Activated CD4-positive, alpha-beta T cell treated with anti-CD3 and anti-CD28 coated beads, Interleukin-2, amount 50 U/mL, for 24 hours (primary cell): ENCODE measurements around the gene KLHDC3.
"Not testable (repeated sequence)": the region's sequence is repeated elsewhere in the genome, so short reads cannot be mapped to it uniquely, and the experiment has no call there.

ENCODE experiments used
- DNase-seq, 2 donors: peaks; one replicate each; pipeline ENCODE4 v3.0.0-alpha.2; 2020; ENCODE audit warnings: low read depth in 1 of 2, low spot score in 1 of 2

KLHDC3 gene

DNA sequence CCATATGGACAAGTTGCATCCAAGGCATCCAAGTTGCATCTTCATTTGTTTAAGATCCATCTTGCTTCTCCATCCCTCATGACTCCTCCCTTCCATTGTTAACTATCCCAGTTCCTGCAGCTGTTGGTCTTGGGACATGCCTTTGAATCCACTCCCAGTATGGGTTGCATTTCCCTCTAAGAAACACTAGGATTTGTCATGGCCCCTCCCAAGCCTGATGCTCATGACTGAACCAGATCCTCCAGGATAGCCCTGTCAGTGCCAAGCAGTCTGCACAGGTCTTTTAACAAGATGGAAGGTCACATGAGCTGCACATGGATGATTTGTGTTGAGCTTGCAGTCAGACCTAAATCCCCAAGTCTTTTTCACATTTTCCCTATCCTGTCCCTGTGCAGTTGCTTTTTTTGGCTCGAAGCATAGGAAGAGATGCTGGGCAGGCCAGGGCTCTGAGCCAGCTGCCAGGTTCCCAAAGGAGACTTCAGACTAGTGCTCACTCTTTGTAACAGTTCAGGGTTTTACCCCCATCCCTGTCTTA is 25.5 kb upstream of the KLHDC3 start:
- no peak for DNase-seq

DNA sequence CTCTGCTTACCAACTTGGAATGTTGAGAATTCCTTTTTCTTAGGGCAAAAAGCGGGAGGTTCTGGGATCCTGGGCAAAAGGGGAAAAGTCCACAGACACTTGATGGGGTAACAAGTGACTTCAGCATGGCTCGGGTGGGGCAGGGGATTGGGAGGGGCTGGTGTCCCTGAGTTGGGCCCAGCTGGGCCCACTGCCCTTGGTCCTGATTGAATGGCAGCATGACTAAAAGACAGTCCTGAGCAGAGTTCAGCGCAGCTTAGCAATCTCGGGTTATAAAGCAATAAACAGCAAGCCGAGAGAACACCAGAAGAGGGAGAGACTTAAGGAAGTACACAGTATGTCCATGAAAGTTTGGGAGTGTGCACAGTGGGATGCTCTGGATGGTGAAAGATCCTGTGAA is 24.1 kb upstream of the KLHDC3 start:
- no peak for DNase-seq

DNA sequence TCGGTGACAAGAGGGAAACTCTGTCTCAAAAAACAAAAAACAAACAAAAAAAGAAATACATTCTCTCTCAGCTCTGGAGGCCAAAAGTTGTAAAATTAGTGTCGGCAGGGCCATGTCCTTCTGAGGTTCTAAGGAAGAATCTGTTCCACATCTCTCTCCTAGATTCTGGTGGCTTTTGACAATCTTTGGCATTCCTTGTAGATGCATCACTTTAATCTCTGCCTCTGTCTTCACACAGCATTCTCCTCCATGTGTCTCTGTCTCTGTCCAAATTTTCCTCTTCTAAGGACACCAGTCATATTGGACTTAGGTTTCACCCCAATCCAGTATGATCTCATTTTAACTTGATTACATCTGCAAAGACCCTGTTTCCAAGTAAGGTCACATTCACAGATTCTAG is 20.6 kb upstream of the KLHDC3 start:
- DNase-seq, result no peak

DNA sequence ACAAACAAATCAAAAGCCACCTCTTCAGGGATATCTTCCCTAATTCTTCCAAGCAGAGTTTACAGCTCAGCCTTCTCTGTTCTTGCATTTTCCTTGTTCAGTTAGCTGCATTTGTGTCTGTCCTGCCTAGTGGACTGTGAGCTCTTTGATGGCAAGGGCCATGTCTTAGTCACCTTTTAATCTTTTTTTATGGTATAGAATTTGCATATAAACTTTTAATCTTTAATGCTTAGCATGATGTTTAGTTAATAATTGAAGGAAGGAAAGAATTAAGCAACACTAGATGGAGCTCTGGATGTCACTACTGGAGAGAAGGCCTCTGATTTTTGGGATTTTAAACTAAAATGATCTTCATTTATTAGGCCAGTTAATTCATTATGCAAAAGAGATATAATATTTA is 17.5 kb upstream of the KLHDC3 start:
- DNase-seq, result no peak

DNA sequence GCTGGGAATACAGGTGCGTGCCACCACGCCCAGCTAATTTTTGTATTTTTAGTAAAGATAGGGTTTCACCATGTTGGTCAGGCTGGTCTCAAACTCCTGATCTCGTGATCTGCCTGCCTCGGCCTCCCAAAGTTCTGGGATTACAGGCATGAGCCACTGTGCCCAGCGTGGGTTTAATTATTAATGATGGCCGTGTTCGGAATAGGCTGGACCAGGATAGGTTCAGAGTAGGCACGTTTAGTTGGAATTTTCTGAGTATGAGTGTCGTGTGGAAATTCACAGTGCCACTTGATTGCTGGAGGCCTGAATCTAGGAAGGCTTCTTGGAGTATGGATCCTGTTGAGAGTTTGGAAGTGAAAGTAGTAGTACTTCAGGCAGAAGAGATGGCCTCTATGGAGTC is 15.8 kb upstream of the KLHDC3 start:
- not testable (repeated sequence) for DNase-seq

DNA sequence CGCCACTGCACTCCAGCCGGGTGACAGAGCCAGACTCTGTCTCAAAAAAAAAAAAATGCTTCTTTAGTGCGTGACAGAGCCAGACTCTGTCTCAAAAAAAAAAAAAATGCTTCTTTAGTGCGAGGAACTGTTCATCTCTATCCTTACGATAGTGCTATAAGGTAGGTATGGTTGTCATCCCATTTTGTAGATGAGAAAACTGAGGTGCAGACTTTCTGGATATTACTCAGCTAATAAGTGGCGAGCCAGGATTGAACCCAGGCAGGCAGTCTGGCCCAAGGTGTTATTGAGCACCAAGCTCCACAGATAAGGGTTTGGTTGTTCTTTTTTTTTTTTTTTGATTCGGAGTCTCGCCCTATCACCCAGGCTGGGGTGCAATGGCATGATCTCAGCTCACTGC is 12.2 kb upstream of the KLHDC3 start:
- DNase-seq, result no peak

DNA sequence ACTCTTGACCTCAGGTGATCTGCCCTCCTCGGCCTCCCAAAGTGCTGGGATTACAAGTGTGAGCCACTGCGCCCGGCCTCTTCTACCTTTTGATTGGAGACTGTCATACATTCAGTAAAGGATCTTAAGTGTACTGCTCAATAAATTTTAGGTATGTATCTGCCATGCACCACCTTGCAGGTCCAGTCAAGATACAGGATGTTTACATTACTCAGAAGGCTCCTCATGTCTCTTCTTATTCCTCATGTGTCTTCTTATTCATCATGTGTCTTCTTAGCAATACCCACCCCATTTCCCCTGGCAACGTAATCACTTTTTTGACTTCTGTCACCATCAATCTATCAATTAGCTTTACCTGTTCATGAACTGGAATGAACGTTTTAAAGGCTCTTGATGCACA is 8.2 kb upstream of the KLHDC3 start:
- DNase-seq, result no peak

DNA sequence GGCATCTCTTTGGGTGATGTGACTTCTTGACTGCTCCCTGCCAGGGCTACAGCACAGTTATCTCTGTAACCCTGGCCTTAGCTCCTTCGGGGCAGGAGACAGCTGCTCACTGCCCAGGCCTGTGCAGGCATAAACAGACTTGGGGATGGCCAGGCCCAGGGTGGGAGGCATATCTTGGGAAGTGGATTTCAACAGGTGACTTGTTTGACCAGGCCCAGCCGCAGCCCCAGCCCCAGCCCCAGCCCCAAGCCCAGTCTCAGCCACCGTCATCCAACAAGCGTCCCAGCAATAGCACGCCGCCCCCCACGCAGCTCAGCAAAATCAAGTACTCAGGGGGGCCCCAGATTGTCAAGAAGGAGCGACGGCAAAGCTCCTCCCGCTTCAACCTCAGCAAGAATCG is 7.8 kb upstream of the KLHDC3 start:
- DNase-seq, result no peak

DNA sequence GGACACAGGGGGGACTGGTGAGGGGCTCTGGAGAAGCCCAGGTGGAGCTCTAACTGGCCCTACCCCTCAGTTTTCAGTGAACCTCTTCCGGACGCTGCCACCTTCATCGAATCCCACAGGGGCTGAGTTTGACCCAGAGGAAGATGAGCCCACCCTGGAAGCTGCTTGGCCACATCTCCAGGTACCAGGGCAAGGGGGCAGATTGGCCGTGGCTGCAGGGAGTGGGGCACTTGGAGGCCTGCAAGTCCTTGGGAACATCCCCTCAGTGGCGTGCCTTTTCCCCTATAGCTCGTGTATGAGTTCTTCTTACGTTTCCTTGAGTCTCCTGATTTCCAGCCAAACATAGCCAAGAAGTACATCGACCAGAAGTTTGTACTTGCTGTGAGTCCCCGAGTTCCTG is 6.9 kb upstream of the KLHDC3 start:
- DNase-seq, result no peak

DNA sequence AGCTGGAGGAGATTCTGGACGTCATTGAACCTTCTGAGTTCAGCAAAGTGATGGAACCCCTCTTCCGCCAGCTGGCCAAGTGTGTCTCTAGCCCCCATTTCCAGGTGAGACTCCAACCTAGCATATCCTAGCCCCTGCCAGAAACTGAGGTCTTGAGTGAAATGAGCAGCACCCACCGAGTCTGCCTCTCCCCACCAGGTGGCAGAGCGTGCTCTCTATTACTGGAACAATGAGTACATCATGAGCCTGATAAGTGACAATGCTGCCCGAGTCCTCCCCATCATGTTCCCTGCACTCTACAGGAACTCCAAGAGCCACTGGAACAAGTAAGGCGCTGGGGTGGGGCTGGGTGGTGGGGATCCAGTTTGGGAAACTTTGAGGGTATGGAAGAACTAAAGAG is 4.9 kb upstream of the KLHDC3 start:
- DNase-seq, result no peak

DNA sequence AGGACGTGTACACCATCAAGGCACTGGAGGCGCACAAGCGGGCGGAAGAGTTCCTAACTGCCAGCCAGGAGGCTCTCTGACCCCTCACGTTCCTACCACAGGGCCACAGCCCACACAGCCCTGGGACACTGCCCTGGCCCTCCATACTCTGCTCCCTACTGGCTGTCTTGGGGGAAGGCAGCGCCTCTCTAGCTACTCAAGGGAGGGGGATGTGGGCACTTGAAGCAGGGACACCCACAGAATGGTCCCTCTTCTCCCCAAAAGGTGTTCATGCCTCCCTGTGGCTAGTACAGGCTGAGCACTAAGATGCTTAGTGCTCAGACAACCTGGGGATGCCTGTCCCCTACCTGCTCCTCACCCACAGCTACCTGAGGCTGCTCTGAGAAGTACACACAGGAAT is 2.8 kb upstream of the KLHDC3 start:
- no peak for DNase-seq

DNA sequence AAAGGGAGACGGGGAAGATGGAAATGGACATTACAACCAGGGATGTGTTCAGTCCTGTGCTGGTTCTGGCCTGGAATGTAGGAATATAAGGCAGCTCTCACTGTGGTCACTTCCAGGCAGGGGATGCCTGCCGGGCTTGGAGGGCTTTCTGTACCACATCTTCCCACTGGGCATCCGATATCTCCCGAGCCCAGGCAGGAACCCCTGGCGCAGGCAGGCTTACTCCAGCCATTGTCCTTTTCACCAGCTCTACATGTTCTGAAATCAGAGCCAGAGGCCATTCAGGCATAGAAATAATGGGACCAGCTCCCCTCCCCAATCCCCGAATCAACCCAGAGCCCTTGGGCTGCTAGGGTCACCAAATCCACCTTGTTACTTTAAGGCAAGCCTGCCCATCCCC is 1.7 kb upstream of the KLHDC3 start:
- DNase-seq, result no peak

DNA sequence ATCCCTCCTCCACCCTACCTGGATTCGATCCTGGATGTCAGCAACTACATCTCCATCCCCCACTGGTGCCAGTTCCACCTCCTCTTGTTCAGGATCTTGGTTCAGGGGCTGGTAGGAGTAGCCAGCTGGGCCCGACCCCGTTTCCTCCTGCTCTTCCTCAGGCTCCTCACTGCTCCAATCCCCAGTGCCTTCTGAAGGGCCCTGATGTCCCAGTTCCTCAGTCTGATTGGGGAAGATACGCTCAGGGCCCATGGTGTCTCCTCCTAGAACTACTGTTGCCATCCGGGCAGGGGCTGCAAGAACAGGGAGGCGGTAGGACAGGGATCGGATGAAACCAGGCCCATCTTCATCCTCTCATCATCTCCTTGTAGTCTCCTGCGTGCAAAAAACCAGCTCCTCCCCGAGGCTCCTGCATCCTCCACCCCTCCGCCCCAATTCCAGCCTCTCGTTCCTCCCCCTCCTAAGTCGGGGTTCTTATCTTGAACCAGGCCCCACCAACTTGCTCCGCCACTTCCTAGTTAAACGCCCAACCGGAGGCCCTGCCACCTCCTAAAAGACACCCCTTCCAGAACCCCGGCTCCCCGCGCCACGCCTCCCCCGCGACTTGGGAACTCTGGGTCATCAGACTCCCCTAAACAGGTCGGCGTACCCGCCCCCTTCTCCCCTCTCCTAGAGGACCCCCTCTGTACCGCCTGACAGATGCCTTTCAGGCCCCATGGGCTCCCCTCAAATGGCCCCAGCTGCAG is 779 bp upstream of the KLHDC3 start:
- no peak for DNase-seq

DNA sequence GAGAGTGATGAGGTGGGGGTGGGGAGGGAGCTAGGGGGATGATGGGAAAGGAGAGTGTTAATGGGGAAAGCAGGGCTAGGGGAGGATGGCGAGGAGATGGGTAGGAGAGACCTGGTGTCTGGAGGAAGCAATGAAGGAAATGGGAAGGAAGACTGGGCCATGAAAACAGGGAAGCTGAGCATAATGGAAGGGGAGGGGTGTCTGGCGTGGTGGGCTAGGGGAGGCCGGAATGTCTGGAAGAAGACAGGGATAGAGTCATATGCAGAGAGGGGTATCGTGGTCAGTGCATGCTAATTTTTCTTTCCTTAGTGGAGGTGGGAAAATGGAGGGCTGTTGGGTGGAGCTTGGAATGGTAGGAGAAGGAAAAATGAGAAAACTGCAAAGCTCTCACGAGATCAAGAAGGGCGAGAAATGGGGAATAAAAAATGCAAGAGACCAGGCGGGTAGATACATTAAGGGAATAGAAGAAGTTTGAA is 423 bp downstream of the KLHDC3 start:
- DNase-seq, result no peak

DNA sequence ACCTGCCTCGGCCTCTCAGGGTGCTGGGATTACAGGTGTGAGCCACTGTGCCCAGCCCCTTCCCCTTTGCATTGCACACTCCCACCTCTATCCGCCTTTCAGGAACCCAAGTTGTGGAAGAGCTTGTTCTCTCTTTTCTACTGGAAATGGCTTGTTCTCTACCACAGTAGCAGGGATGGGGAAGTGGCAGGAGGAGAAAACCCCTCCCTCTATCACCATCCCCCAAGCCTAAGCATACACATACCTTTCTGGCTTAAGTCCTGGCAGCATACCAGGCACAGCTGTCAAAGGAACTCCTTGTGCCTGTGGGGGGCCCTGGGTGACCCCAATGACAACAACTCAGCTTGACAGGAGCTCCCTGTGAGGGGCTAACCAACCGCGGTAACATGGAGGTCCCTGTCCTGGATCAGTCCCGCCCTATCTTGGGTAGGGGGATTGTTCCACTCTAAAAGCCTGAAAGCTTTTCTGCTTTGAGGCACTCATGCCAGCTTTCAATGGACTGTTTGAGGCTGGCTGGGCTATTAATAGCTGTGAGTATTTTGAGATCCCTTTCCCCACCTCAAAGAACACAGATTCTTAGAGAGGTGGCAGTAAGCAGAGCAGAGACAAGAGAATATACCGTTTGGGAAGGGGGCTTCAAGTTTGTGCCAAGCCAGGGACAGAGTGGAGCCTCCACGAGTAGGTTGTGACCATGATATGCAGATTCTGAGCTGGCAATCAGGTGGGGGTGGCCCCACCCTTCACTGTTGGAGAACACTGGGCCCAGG is 2.3 kb downstream of the KLHDC3 start:
- no peak for DNase-seq

DNA sequence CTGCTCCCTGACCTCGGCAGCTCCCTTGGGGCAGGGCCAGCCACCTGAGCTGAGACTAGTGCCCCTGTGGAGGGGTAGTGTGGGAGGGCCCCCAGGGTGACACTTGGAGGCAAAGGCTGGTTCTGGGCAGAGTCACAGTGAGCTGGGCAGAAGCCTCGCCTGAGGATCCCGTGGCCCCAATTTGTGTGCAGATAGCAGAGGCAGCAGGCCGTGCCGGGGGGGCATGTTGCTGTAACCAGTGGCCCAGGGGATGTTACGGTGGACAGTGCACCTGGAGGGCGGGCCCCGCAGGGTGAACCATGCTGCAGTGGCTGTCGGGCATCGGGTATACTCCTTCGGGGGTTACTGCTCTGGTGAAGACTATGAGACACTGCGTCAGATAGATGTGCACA is 2.9 kb downstream of the KLHDC3 start:
- DNase-seq, result no peak

DNA sequence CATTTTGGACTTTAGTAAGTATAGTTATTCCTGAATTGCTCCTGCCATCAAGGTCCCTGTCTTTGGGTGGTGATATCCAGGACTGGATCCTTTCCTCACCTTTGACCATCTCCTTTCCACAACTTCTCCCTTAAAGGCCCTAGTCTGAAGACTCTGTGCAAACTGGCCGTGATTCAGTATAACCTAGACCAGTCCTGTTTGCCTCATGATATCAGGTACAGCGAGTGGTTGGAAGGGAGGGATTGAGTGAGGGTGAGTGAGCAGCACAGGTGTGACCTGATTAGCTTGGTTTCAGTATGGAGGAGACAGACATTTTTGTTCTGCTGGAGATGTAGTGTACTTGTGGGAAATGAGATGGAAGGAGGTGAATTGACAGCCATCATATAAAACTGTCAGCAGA is 5.1 kb downstream of the KLHDC3 start:
- DNase-seq, result no peak

DNA sequence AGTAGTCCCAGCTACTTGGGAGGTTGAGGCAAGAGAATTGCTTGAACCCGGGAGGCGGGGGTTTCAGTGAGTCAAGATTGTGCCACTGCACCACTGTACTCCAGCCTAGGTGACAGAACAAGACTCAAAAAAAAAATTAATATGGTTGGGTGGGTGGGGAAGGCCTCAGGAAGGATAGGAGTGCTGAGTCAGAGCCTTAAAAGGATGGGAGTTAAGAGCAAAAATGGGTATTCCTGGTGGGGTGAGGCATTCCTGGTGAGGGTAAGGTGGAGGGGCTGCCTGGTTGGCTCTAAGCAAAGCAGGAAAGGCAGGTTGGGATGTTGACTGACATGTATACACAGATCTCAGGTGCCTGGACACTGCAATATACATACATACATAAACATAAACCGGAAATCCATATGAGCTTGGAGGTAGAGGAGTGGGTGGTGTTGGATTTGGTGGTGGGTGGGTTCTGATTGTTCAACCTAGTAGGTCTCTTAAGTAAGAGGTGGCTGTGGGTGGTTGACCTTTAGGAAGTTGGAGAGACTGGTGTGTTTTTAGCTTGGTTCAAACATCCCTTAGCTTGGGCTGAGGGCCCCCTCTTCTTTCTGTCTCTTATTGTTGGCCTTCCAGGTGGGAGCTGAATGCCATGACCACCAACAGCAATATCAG is 6.1 kb downstream of the KLHDC3 start:
- no peak for DNase-seq

DNA sequence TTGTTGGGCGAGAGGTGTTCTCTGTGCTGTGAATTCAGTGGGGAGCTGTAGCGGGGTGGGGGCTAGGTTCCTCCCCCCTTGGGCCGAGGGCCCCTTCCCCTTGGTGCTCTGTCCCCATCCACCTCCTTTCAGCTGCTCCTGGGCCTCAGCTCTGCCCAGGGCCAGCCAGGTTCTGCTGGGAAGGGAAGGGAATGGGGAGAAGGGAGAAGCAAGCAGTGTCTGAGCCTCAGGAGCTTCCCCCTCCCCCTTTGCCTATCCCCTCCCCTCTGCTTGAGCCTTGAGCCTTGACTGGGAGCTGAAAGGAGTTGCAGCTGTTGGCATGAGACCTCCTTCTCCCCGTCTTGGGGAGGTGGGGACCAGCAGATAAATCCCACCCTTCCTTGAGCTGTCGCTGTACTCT is 6.8 kb downstream of the KLHDC3 start:
- no peak for DNase-seq

DNA sequence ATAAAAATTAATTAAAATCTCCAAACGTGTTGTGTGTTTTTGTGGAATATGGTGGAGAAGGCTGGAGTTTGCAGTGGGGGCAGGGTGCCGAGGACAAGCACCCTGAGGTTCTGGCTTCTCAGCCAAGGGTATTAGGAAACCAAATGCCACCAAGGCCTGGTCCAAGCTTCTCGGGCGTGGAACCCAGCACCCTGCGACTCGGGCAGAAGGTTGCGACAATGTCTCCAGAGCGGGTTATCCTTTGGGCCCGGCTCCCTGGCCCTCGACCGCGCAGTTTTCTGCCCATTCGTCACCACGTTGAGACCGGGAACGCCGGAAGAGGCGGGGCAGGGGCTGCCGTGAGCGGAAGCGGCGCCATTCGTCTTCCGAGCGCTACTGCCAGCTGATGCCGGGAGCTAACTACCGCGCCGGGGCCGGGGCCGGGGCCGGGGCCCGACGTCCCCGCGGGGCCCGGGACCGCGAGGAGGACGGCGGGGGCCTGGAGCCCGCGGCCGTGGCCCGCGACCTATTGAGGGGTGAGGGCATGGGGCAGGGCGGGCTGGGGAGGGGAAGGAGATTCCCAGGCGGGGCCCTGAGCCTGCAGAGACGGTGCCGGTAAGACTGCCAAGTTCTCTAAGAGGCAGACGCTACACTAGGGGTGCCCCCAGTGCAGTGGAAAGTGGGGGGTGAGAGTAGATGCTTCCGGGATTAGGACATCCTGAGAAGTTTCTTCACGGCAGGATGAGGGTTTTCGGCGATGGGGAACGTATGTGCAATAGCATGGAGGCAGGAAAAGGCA is 7.4 kb downstream of the KLHDC3 start, which contains the start of gene RRP36:
RRP36 (plus strand) TSS at position 354 of the 778 bp plus-strand sequence; CDS start at position 386, 32 bp downstream.
- peak; percentile 47 to 65 for DNase-seq

DNA sequence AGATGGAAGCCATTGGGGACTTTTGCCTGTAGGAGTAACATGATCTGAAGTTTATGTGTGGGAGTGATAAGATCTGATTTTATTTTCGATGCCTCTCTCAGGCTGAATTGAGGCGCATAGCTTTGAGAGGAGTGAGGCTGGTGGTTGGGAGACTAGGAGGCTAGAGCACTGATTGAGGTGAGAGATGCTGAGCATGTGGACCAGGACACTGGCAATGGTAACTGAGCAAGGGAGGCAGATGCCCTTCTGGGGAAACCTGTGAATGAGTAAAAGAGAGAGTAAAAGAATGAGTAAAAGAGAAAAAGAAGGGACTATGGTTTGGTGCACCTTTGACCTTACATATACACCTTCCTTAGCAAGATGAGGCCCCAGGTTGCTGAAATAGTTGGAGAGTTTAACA is 10.4 kb downstream of the KLHDC3 start:
- DNase-seq, result no peak
